Activated T-cell treated with anti-CD3 and anti-CD28 coated beads, Interleukin-2, amount 50 U/mL, for 24 hours (primary cell): ENCODE measurements around the gene TMTC1.
"Not testable (repeated sequence)": the region's sequence is repeated elsewhere in the genome, so short reads cannot be mapped to it uniquely, and the experiment has no call there.

Experiments used
- DNase-seq: peaks from one replicate; pipeline ENCODE4 v3.0.0-alpha.2; 2020
- H3K27ac Mint-ChIP-seq: 2 replicates; pipeline ENCODE4 v1.8.0; 2020; ENCODE audit warnings: mild to moderate bottlenecking, mixed read lengths
- H3K27me3 Mint-ChIP-seq: 2 replicates; pipeline ENCODE4 v1.8.0; 2020; ENCODE audit warnings: mixed read lengths
- H3K36me3 Mint-ChIP-seq: 2 replicates; pipeline ENCODE4 v1.8.0; 2020; ENCODE audit warnings: low read depth, mixed read lengths
- H3K4me1 Mint-ChIP-seq: 2 replicates; pipeline ENCODE4 v1.8.0; 2020; ENCODE audit warnings: low read depth, mixed read lengths
- H3K4me3 Mint-ChIP-seq: 2 replicates; pipeline ENCODE4 v1.8.0; 2020; ENCODE audit warnings: mild to moderate bottlenecking, moderate library complexity, mixed read lengths
- H3K9me3 Mint-ChIP-seq: 2 replicates; pipeline ENCODE4 v1.8.0; 2020; ENCODE audit warnings: mixed read lengths

Gene TMTC1

DNA sequence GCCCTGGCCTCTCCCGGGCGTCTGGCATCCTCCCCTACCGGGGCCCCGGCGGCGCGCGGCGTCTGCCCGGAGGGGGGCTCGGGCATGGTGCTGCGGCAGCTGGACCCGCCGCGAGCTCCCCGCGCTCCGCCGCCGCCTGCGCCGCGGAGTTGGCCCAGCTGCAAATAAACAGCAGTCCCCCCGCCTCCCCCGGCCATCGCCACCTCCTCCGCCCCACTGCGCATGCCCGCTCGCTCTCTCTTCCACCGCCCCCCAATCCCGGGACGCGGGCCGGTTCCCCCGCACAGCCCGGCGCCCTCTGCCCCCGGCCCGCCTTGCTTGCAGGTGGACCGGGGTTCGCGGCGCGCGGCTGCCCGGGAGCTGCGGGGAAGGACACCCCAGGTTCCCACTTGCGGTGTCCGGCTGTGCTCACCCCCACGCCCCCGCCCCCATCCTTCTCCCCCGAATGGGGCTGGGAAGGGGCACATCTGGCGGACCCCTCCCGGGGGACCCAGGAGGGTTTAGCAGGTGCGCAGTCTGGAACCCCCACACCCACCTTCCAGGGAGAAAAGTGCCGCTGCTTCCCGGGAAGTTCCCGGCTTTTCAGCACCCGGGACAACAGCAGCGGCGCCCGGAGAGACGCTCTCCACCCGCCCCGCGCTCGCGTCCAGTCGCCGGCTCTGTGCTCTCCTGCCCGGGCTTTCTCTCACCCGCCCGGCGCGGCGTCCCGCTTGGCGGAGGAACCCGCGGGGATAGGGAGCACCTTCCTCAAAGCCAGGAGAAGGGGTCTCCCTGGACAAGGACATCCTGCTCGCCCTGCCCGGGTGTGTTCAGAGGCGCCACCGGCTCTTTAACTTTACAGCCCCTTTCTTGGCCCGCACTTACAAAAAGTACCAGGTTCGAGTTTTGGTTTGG lies at the start of gene TMTC1:
Gene TMTC1 (minus strand): TSS at position 170 of the 894 bp plus-strand sequence. CDS start 191 bp downstream, outside the sequence.
- no peak within 1 kb of the TSS for H3K27ac Mint-ChIP-seq
- H3K4me3 Mint-ChIP-seq = peak within 1 kb of the TSS; percentile 27
- DNase-seq = no peak
- H3K36me3 Mint-ChIP-seq = no peaks in the 10 kb centered on the region
- H3K4me1 Mint-ChIP-seq = peaks cover 18% of the 10 kb centered on the region
- H3K9me3 Mint-ChIP-seq = peaks cover 8% of the 10 kb centered on the region
- peaks cover 61% of the 10 kb centered on the region for H3K27me3 Mint-ChIP-seq

DNA sequence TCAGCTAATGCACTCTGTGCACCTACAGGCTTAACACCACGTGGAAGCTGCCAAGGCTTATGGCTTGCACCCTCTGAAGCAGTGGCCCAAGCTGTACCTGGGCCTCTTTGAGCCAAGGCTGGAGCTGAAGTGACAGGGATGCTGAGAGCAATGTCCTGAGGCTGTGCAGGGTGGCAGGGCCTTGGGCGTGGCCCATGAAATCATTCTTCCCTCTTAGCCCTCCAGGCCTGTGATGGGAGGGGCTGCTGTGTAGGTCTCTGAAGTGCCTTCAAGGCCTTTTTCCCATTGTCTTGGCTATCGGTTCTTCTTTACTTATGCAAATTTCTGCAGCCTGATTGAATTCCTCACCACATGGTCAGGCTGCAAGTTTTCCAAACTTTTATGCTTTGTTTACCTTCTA lies 47.4 kb upstream of the TMTC1 start:
- Mint-ChIP-seq H3K27me3 (no peaks in the 10 kb centered on the region), H3K4me3 (no peak overlapping the region), H3K27ac (no peak overlapping the region), H3K9me3 (peaks cover 26% of the 10 kb centered on the region), H3K4me1 (no peaks in the 10 kb centered on the region), H3K36me3 (no peaks in the 10 kb centered on the region)
- no peak for DNase-seq

DNA sequence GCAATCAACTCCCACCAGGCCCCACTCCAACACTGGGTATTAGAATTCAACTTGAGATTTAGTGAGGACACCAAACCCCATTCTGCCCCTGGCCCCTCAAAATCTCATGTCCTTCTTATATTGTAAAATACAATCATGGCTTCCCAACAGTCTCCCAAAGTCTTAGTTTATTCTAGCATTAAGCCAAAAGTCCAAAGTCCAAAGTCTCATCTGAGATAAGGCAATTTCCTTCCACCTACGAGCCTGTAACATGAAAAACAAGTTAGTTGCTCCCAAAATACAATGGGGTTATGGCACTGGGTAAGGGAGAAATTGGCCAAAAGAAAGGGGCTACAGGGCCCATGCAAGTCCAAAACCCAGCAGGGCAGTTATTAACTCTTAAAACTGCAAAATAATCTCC lies 46.6 kb upstream of the TMTC1 start:
- Mint-ChIP-seq H3K4me1 (no peaks in the 10 kb centered on the region), H3K27me3 (no peaks in the 10 kb centered on the region), H3K4me3 (no peak overlapping the region), H3K36me3 (no peaks in the 10 kb centered on the region), H3K9me3 (peaks cover 21% of the 10 kb centered on the region), H3K27ac (no peak overlapping the region)
- DNase-seq = no peak

DNA sequence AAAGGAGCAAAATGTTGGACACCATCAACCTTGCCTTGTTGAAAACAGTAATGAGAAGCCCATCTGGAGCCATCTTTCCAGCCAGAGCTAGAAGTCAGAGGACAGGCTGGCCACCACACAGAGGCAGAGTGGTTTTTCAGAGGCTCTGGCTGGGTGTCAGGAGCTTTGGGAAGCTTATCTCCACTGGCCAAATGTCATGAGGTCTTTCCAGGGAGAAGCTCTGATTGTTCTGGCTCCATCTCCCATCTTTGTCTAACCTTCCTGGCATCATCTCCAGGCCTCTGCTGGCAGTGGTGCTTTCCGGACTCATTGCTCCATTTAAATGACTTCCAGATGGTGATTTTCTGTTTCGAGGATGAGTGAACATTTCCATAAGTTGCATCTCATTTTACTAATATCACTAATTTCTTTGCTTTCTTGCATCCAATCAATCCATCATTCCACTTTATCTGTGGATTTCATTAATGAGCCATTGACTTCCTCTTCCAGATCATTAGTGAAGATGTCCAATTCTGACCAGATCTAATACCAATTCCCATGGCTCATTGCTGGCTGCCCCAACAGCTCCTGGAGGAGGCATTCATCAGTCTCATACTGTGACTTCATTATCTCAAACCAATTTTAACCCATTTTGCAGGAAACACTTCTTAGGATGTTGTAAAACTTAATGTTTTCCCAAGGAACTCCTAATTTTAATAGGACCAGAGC lies 35.3 kb upstream of the TMTC1 start:
- H3K4me1 Mint-ChIP-seq = no peaks in the 10 kb centered on the region
- no peak for DNase-seq
- H3K27me3 Mint-ChIP-seq = no peaks in the 10 kb centered on the region
- no peaks in the 10 kb centered on the region for H3K36me3 Mint-ChIP-seq
- H3K27ac Mint-ChIP-seq = no peak overlapping the region
- H3K9me3 Mint-ChIP-seq = no peaks in the 10 kb centered on the region
- no peak overlapping the region for H3K4me3 Mint-ChIP-seq

DNA sequence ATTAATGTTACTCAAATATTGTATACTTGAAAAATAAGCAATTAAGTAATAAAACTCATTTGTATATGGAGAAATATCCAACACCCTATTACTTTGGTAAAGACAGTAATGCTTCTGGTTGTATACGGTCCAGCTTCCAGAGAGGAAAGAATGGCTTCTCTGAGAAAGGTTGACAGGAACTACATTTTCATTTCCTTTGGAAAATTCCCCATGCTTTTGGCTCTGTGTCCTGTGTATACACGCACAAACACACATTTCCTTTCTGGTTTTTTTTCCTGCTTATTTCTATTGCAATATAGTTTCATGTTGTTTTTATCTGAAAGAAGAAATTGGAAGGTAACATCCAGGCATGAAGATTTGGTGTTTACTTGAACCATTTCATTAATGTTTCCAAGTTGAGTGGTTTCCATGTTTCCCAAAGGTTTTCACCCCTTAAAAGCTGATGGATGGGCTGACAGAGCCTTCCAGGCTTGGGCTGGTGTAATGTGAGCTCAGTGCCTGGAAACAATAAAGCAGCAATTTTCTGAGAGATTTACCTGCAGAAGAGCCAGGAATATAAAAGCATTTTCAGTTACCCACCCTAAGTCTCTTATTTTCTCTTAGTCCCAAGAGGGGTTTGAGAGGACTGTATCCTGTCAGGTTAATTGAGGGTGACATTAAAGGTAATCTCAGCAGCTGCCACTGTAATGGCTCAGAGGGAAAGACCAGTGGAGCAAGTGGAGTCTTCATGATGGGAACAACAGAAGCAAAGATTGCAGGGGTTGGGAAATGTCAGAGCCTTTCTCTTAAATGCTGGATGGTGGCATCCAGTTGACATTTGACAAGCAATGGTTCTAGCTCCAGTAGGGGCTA lies 33.4 kb upstream of the TMTC1 start:
- Mint-ChIP-seq H3K27me3 (no peaks in the 10 kb centered on the region), H3K27ac (no peak overlapping the region), H3K9me3 (no peaks in the 10 kb centered on the region), H3K36me3 (no peaks in the 10 kb centered on the region), H3K4me1 (no peaks in the 10 kb centered on the region), H3K4me3 (no peak overlapping the region)
- DNase-seq = no peak

DNA sequence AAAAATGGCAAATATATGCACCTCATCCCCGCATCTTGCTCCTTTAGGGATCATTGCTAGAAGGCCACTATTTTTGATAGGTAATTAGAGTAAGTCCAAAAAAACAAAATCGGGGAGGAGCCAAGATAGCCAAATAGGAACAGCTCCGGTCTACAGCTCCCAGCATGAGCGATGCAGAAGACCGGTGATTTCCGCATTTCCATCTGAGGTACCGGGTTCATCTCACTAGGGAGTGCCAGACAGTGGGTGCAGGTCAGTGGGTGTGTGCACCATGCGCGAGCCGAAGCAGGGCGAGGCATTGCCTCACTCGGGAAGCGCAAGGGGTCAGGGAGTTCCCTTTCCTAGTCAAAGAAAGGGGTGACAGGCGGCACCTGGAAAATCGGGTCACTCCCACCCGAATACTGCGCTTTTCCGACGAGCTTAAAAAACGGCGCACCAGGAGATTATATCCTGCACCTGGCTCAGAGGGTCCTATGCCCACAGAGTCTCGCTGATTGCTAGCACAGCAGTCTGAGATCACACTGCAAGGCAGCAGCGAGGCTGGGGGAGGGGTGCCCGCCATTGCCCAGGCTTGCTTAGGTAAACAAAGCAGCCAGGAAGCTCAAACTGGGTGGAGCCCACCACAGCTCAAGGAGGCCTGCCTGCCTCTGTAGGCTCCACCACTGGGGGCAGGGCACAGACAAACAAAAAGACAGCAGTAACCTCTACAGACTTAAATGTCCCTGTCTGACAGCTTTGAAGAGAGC lies 26.0 kb upstream of the TMTC1 start:
- not testable (repeated sequence) for H3K9me3 Mint-ChIP-seq, H3K27ac Mint-ChIP-seq, H3K27me3 Mint-ChIP-seq, H3K36me3 Mint-ChIP-seq, DNase-seq, H3K4me1 Mint-ChIP-seq, H3K4me3 Mint-ChIP-seq

DNA sequence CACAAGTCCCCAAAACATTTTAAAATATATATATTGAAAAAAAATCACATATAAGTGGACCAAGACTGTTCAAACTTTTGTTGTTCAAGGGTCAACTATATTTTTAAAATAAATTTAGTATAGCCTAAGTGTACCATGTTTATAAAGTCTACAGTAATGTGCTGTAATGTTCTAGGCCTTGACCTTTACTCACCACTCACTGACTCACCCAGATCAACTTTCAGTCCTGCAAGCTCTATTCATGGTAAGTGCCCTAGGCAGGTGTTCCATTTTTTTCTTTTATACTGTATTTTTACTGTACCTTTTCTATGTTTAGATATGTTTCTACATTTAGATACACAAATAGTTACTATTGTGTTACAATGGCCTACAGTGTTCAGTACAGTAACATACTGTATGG lies 23.4 kb upstream of the TMTC1 start:
- no peaks in the 10 kb centered on the region for H3K27me3 Mint-ChIP-seq
- no peaks in the 10 kb centered on the region for H3K4me1 Mint-ChIP-seq
- no peak overlapping the region for H3K27ac Mint-ChIP-seq
- H3K4me3 Mint-ChIP-seq = no peak overlapping the region
- H3K9me3 Mint-ChIP-seq = peaks cover 9% of the 10 kb centered on the region
- no peak for DNase-seq
- no peaks in the 10 kb centered on the region for H3K36me3 Mint-ChIP-seq

DNA sequence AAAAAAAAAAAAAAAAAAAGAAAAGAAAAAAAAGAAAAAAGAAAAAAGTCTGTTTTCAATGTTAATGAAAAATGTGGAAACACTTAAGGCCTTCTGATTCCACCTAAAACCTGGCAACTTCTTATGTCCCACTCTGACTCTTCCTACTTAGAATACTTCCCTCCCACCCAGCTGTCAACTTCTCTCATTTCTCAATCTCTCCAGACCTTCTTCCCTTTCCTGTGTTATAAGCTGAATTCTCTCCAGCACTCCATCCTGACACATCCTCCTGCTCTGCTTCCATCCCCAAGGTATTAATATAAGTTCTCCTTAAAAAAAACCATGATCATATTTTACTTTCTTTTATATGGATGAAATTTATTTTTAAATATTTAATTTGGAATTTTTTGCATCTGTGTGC lies 20.3 kb upstream of the TMTC1 start:
- Mint-ChIP-seq H3K27ac (no peak overlapping the region), H3K9me3 (peaks cover 12% of the 10 kb centered on the region), H3K27me3 (no peaks in the 10 kb centered on the region), H3K4me1 (no peaks in the 10 kb centered on the region), H3K36me3 (no peaks in the 10 kb centered on the region), H3K4me3 (no peak overlapping the region)
- DNase-seq = no peak

DNA sequence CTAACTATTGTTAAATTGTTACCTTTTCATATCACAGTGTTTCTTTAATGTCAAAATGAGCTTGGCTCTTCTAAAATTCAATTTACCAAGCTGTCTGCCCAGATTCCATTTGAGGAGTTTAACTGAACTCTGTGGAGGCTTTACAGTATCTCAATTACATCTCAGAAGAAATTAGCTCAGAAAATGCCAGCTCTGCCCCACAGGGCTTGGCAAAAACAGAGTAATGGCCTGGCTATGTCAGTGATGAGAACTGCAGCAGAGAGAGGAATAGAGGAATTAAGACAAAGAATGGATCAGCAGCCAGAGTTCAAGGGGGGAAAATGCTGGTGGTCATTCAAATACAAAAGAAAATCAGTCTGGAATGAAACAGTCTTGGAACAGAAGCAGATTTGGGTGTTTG lies 15.8 kb upstream of the TMTC1 start:
- Mint-ChIP-seq H3K27ac (no peak overlapping the region), H3K9me3 (peaks cover 12% of the 10 kb centered on the region), H3K4me3 (no peak overlapping the region), H3K36me3 (no peaks in the 10 kb centered on the region), H3K27me3 (peaks cover 6% of the 10 kb centered on the region), H3K4me1 (no peaks in the 10 kb centered on the region)
- no peak for DNase-seq

DNA sequence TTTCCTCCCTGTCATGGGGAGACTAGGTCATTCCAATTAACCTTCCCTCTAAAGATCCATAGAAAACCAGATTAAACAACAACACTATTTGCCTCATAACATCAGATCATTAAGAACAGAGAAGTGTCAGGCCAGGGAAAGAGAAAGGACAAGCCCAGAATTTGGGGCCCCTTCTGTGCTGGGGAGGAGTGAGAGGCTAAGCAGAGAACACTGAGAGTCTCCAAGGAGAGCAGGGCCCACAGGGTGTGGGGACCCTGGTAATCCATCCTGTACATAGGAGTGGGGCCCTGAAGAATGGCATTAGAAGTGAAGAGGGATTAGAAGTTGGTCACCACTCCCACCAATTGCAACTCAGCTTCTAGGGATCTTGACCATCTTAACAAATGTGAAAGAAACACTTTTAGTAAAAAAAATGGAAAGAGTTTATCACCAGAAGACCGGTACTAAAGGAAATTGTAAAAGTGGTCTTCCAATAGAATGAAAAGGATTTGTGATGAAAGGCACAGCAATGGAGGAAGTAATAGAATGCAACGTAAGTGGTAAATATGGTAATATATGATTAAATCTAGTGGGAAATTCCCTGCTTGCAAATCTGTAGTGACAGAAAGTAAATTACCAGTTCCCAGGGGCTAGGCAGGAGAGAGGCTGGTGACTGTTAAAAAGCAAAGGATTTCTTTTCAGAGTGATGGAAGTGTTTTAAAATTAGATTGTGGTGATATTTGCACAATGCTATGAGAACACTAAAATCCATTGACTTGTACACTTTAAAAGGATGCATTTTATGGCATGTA lies 14.0 kb upstream of the TMTC1 start:
- H3K9me3 Mint-ChIP-seq = peaks cover 10% of the 10 kb centered on the region
- no peak for DNase-seq
- H3K36me3 Mint-ChIP-seq = no peaks in the 10 kb centered on the region

DNA sequence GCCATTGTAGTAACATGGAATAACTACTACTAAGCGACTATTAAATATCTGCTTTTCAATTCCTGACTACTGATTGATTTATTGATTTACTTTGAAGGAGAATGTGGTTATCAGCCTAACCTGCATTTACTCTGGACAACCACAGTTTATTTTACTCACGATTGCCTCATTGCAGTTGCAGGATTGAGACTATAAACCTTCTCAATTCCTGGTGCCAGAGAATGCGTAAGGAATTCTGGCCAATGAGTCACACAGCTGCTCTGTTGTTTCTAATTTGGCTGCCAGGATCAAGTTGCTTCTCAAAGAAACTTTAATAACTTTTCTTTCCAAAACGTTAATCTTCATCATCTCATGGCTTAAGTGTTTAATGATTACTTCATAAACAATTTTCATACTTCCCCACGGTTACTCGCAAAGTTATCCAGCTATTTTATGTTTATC lies 13.1 kb upstream of the TMTC1 start:
- peaks cover 6% of the 10 kb centered on the region for H3K9me3 Mint-ChIP-seq
- no peak overlapping the region for H3K27ac Mint-ChIP-seq
- no peak overlapping the region for H3K4me3 Mint-ChIP-seq
- H3K27me3 Mint-ChIP-seq = peaks cover 6% of the 10 kb centered on the region
- no peaks in the 10 kb centered on the region for H3K4me1 Mint-ChIP-seq
- DNase-seq = no peak
- H3K36me3 Mint-ChIP-seq = no peaks in the 10 kb centered on the region

More for the DNA sequence above, 14.0 kb upstream of the TMTC1 start:
- no peaks in the 10 kb centered on the region for H3K4me1 Mint-ChIP-seq
- H3K4me3 Mint-ChIP-seq = no peak overlapping the region
- peaks cover 6% of the 10 kb centered on the region for H3K27me3 Mint-ChIP-seq
- H3K27ac Mint-ChIP-seq = no peak overlapping the region

DNA sequence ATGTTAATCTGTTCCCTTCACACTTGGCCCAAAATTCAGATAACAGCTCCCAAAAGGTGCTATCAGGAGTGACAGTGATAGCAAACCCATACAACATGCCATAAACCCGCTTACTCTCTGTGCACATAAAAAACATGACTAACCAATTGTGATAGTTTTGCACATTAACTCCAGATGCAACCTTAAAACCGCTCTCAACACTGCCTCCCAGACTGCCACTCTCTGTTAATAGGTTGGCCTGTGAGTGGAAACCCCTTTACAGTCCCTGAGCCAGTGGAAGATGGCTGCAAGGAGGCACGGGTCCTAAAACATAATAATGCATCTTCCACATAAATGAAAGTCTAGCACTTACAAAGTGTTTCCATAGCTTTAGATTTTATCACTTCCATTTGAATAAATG lies 12.0 kb upstream of the TMTC1 start:
- H3K4me1 Mint-ChIP-seq = no peaks in the 10 kb centered on the region
- H3K27ac Mint-ChIP-seq = no peak overlapping the region
- DNase-seq = no peak
- H3K27me3 Mint-ChIP-seq = peaks cover 6% of the 10 kb centered on the region
- H3K36me3 Mint-ChIP-seq = no peaks in the 10 kb centered on the region
- no peak overlapping the region for H3K4me3 Mint-ChIP-seq
- H3K9me3 Mint-ChIP-seq = peaks cover 3% of the 10 kb centered on the region

DNA sequence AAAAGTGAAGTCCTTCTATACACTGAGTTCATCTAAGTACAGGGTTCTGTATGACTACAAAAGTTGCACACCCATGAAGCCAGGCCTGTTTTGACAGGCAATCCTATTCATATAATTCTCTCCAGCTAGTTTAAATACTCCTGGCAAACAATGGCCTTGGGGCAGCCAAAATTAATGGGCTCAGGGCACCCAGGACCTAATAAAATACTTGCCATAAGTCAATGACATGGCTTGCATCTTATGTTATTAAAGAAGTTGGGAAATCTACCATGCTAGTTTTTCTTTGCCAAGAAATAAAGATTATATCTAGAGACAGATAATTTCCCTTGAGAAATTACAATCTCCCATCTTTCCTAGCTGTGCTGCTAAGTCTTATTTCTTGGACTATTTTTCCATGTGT lies 11.1 kb upstream of the TMTC1 start:
- no peak for DNase-seq
- H3K27me3 Mint-ChIP-seq = peaks cover 6% of the 10 kb centered on the region
- no peaks in the 10 kb centered on the region for H3K4me1 Mint-ChIP-seq
- no peak overlapping the region for H3K27ac Mint-ChIP-seq
- H3K36me3 Mint-ChIP-seq = no peaks in the 10 kb centered on the region
- H3K9me3 Mint-ChIP-seq = peaks cover 3% of the 10 kb centered on the region
- H3K4me3 Mint-ChIP-seq = no peak overlapping the region
